Uterus (tissue), 2 donors: ENCODE measurements around the gene TMEM235.

Experiments used
- POLR2A ChIP-seq, 2 donors: fragments of 450-650 bp; IDR thresholded peaks; one replicate each; pipeline ENCODE4 v1.6.1; 2016; ENCODE audit warnings: antibody characterized with exemption in 2 of 2, mild to moderate bottlenecking in 1 of 2, moderate library complexity in 1 of 2
- TF ChIP-seq, protein P1 (sequence below), 4 experiments: fragments of 200-600 bp in 2 of 4; fragments of 450-650 bp in 2 of 4; sonication (generic) in 2 of 4; IDR thresholded peaks; one replicate each; pipeline ENCODE4 v1.5.1; 2016 to 2019; ENCODE audit warnings: antibody characterized with exemption in 4 of 4, mild to moderate bottlenecking in 2 of 4, moderate library complexity in 1 of 4

DNA sequence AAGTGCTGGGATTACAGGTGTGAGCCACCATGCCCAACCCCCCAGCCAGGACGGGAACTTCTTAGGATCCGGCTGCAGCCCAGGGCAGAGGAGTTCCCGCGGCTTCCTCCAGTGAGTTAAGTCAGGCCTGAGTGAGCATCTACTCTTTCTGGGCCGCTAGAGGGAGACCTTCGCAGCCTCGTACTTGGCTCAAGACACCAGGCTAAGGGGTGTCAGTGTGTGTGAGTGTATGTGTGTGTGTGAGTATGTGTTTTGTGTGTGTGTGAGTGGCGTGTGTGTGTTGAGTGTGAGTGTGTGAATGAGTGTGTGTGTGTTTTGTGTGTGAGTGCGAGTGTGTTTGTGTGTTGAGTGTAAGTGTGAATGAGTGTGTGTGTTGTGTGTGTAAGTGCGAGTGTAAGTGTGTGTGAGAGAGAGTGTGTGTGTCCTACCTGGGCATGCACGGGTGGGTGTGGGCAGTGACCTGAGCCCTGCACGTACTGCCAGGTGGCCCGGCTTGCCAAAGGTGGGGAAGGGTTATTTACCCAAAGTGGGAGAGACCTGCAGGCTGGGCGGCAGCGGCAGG is 58.5 kb downstream of the TMEM235 start:
- TF ChIP-seq, protein P1, sequence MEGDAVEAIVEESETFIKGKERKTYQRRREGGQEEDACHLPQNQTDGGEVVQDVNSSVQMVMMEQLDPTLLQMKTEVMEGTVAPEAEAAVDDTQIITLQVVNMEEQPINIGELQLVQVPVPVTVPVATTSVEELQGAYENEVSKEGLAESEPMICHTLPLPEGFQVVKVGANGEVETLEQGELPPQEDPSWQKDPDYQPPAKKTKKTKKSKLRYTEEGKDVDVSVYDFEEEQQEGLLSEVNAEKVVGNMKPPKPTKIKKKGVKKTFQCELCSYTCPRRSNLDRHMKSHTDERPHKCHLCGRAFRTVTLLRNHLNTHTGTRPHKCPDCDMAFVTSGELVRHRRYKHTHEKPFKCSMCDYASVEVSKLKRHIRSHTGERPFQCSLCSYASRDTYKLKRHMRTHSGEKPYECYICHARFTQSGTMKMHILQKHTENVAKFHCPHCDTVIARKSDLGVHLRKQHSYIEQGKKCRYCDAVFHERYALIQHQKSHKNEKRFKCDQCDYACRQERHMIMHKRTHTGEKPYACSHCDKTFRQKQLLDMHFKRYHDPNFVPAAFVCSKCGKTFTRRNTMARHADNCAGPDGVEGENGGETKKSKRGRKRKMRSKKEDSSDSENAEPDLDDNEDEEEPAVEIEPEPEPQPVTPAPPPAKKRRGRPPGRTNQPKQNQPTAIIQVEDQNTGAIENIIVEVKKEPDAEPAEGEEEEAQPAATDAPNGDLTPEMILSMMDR (IDR thresholded peaks at IDR 0.05), result peak; percentile 62 to 86 (median 80)
- TF ChIP-seq POLR2A (IDR thresholded peaks at IDR 0.05), result no peak
